Measurements from ENCODE around the gene PVALEF.
"Not testable (repeated sequence)": the region's sequence is repeated elsewhere in the genome, so short reads cannot be mapped to it uniquely, and the experiment has no call there.

Gene PVALEF

GRCh38 chr17:81147701-81148100, 17.6 kb upstream of the PVALEF start:
- DNase-seq: no peak

DNA sequence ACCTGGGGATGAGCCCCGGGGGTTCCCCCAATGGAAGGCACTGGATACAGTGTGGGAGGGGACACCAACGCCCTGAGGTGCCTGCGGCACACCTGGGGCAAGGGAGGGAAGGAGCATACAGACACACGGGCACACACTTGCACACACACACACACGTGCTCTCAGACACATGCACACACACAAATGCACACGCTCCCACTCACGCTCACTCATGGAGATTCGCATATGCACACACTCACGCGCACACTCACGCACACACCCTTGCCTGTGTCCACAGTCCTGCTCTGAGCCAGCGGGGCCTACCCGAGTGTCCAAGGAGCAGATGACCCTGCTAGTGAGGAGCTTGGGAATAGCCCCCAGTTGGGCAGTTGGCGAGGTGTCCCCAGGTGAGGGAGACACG, 16.7 kb upstream of the PVALEF start:
- no peak for DNase-seq

- no peak for DNase-seq
Observed at GRCh38 chr17:81148986-81149533, 16.2 kb upstream of the PVALEF start.

DNA sequence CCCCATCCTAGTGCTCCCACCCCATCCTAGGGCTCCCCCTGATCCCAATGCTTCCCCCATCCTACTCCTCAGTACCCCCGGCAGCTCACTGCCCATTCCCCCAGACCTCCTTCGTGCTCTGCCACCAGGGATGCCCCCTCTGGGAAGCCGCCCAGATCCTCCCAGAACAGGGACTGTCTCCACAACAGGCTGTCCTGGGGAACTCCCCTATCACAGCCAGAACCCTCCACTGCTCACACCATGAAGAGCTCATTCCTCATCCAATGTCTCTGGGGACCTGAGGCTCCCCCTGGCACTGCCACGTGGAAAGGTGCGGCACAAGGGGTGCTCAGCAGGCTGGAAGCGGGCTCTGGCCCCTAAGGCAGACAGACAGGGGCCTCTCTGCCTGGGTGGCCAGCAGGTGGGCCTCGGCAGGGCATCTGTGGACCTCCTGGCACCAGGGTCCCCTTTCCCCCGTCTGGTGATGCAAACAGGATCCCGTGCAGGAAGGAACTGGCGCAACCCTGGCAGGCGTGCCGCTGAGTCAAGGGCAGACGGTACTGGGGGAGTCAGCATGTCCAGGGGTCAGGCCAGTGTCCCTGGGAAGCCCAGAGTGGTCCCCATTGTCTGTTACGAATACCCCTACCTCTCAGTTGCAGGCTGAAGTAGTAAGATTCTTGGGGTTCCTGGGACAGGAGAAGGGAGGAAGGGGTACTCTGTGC, 14.8 kb upstream of the PVALEF start:
- no peak for DNase-seq

DNA sequence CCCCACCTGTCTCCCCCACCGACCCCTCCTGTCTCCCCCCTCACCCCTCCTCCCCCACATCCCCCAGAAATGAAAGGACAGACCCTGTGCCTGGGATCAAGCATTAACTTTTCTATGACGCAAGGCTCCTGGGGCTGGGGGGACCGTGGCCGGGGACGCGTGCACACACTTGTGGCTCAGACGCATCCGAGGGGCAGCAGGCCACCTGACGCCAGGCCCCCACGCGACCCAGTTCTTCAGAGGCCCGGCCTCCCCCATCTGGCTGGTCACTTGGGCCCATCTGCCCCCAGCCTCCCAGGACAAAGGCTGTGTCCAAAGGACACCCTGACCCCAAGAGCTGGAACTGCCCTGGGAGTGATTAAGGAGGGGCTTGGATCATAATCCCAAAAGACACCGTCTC, 14.0 kb upstream of the PVALEF start:
- no peak for DNase-seq

DNA sequence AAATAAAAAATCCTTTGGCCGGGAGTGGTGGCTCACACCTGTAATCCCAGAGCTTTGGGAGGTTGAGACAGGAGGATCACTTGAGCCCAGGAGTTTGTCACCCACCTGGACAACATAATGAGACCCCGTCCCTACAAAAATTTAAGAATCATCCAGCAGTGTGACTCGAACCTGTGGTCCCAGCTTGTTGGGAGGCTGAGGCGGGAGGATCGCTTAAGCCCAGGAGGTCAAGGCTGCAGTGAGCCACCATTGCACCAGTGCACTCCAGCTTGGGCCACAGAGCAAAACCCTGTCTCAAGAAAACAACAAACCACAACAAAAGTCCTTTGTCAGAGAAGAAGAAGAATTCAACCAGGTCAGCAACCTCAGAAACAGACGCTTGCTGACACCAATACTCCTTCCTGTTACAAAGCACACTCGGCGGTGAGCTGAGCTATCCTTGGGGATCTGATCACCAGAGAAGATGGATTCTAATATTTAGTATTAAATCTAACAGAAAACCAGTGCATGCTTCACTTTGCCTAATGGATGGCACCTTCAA, 12.9 kb upstream of the PVALEF start:
- no peak for DNase-seq

- DNase-seq: peak; percentile 23
Observed at GRCh38 chr17:81153340-81153803, 11.9 kb upstream of the PVALEF start.

DNA sequence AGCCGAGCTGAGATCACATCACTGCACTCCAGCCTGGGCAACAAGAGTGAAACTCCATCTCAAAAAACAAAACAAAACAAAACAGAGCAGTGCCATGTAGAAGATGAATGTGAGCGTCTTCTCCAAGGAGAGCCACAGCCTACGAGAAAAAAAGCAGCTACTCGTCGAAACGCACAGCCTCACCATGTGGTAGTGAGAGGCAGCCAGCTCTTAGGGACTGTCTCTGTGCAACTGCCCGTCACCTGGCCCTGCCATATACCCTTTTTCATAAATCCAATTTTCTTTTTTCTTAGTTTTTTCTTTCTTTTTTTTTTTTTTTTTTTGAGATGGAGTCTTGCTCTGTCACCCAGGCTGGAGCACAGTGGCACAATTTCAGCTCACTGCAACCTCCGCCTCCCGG, 11.3 kb upstream of the PVALEF start:
- DNase-seq: not testable (repeated sequence)

DNA sequence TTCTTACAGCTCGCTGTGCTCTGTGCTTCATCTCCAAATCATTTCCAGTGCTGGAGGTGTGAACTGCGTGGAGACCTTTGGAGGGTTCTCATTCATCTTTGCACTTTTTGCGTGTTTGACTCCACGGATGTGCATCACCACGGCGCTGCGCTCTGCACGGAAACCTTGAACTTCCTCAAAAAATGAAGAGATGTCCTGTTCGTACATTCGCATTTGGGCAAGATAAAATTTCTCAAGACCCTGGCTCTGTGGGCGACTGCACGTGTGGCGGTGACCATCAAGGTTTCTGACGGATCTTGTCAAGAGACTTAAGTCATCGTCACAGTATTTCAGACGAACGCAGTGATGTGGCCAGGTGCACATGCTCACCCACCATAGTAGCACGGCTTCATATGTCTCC, 10.3 kb upstream of the PVALEF start:
- DNase-seq: no peak

GRCh38 chr17:81156866-81157805, 8.2 kb upstream of the PVALEF start:
- DNase-seq: no peak

- DNase-seq: no peak
Observed at GRCh38 chr17:81157848-81158687, 7.2 kb upstream of the PVALEF start.

GRCh38 chr17:81158688-81159590, 6.4 kb upstream of the PVALEF start:
- no peak for DNase-seq

DNA sequence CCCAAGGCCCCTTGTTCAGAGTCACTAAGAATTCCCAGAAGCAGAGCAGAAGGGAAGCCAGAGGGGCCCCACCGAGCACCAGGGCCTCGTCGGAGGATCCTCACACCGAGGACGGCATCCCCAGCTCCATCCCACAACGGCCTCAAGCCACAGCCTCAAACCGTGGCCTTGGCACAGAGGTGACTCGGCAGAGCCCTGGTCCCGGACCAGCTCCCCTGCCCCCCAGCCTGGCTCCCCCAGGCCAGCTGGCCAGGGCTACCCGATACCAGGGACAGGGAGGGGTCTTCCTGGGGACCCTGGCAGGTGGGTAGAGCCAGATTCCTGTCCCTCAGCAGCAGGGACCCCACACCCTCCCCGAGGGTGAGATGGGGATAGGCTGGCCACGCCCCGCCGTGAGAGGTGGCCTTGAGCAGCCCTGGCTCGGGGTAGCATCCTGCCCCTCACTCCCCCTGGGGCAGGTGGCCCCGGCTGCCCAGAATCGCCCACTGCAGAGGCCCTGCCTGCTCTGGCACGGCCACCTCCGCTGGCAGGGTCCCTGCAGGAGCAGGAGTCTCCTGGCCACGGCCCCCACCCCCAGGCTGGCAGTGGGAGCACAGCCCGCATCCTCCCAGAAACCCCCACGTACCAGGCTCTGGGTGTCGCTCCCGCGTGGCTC, 5.6 kb upstream of the PVALEF start:
- no peak for DNase-seq

DNA sequence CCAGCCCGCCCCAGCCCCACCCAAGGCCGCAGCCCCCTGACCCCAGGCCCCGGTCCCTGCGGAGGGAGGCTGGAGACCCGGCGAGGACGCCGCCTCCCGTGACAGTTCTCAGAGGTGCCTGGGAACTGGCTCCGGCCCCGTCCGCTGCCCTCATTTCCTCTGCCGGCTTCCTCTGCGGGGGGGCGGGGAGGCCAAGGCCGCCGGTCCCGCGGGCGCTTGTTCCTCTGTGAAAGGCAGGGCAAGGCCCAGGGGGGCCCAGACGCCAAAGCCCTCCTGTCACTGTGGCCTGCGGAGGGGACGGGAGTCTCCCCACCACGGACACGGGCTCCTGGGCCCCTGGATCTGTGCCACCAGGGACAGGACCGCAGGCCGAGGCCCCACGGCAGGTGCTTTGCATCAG, 5.0 kb upstream of the PVALEF start:
- no peak for DNase-seq

- DNase-seq: no peak
Observed at GRCh38 chr17:81160747-81161453, 4.4 kb upstream of the PVALEF start.

DNA sequence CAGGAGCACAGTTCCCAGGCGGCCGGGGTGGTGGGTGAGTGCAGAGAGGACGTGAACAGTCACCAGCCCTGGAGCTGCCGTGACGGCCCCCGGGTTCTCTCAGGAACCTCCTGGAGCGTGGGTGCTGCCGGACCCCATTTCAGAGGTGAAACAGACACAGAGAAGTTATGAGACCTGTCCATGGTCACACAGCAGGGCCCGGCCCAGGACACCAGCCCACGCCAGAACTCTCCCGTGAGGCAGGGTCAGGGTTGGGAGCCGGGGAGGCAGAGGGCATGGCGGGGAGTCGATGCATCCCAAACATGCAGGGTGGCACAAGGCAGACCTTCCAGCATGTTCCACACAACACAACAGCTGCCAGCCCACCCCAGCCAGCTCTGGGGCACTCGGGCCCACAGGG, 3.8 kb upstream of the PVALEF start:
- DNase-seq: no peak

- no peak for DNase-seq
Observed at GRCh38 chr17:81161972-81162371, 3.3 kb upstream of the PVALEF start.

DNA sequence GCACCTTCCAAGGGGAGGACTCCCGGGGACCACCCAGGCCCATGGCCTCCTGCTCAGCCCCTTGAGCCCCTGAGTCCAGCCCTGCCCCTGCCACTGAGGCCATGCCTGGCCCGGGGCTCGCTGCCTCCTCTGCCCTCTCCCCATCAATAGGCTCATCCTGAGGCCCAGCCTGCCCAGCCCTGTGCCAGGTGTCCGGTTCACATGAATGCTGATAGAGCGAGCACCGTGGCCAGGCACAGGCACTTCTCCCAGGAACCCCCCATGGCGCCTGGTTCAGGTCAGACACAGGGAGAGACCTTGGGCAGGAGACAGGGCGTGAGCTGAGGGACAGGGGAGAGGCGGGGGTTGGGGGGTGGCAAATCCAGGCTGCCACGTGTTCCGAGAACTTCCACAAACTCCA, 2.8 kb upstream of the PVALEF start:
- DNase-seq: no peak

DNA sequence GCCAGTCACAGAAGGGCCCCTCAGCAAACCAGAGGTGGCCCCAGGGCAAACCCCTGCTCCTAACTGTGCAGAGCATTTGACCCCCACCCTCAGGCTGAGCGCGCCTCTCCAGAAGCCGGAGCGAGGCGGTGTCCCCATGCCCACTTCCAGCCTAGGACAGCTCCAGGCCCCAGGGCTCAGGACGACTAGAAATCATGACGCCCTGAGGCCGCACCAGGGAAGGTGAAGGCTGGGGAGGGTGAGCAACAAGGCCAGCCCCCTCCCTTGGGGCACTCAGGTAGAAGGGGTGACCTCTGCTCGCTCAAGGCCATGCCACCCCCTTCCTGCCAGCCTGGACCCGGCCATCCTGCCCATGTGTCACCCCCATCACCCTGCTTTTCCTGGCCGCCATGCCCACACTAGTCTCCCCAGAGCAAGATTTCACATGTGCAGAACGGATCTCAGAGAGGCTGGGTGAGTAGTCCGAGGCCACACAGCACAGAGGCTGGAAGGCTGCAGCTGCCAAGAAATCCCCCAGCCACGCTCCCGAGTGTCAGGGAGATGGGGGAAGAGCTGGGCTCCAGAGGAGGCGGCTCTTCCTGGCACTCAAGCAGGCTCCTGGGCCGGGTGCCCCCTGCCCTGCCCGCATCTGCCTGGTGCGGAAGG, 2.1 kb upstream of the PVALEF start:
- DNase-seq: no peak
